Panc1 (cell line): Measurements from ENCODE around the gene ATL2. TPM values are rescaled to one million over a fixed set of nuclear protein-coding genes. Genes with fewer than 3 reads are reported as not detected.
"Not testable (repeated sequence)": the region's sequence is repeated elsewhere in the genome, so short reads cannot be mapped to it uniquely, and the experiment has no call there.

Experiments used
- ATAC-seq: fragments of 200-7000 bp; cut with Tn5 transposase; 2 replicates; pipeline ENCODE4 v1.9.1; 2020; ENCODE audit warnings: mild to moderate bottlenecking, moderate library complexity
- BruUV-seq: library from RNA; stranded (reverse); fragments of 400-500 nt; replicated peaks from 2 replicates; lab custom pipeline; 2021; lab: Mats Ljungman, UMichigan
- CTCF ChIA-PET: fragments of 300-600 bp; sonication (Branson Sonifier 250); formaldehyde crosslinking; loops from one replicate; lab custom pipeline; 2022; ENCODE audit warnings: antibody characterized with exemption; lab: Charles Lee
- POLR2A ChIA-PET: fragments of 300-600 bp; sonication (Branson Sonifier 250); formaldehyde crosslinking; loops from one replicate; lab custom pipeline; 2022; ENCODE audit warnings: antibody characterized with exemption; lab: Charles Lee
- DNase-seq: peaks from one replicate; pipeline ENCODE4 v3.0.0-alpha.2; 2010; ENCODE audit warnings: low read depth, low spot score
- H3K27ac ChIP-seq: 2 replicates; pipeline ENCODE4 v1.5.1; 2011; ENCODE audit warnings: mild to moderate bottlenecking, low read length, inconsistent platforms
- H3K27me3 ChIP-seq: fragments of 200-500 bp; sonication (Bioruptor generic); 2 replicates; pipeline ENCODE4 v1.6.0; 2014; ENCODE audit warnings: low read length, inconsistent platforms; ENCODE audit not compliant: control insufficient read depth, insufficient read depth
- H3K36me3 ChIP-seq: fragments of 200-500 bp; sonication (Bioruptor generic); 2 replicates; pipeline ENCODE4 v1.5.1; 2014; ENCODE audit warnings: inconsistent platforms, mild to moderate bottlenecking, low read length, moderate library complexity; ENCODE audit not compliant: control insufficient read depth, insufficient read depth
- H3K4me1 ChIP-seq: 2 replicates; pipeline ENCODE4 v1.5.1; 2011; ENCODE audit warnings: inconsistent platforms, mild to moderate bottlenecking, low read length, moderate library complexity; ENCODE audit not compliant: control insufficient read depth, insufficient read depth
- H3K4me3 ChIP-seq, 2 experiments: 2 replicates each; pipeline ENCODE4 v1.5.1; 2011 to 2012; ENCODE audit warnings: low read depth in 2 of 2, low read length in 2 of 2, mild to moderate bottlenecking in 2 of 2, inconsistent platforms in 1 of 2, moderate library complexity in 1 of 2
- H3K9me3 ChIP-seq: fragments of 200-500 bp; sonication (Bioruptor generic); 2 replicates; pipeline ENCODE4 v1.5.1; 2014; ENCODE audit warnings: low read depth, mild to moderate bottlenecking, inconsistent platforms, low read length, moderate library complexity; ENCODE audit not compliant: control insufficient read depth, insufficient read depth
- CTCF ChIP-seq: fragments of 450-650 bp; IDR thresholded peaks from 2 replicates; pipeline ENCODE4 v1.5.1; 2017; ENCODE audit warnings: mild to moderate bottlenecking
- POLR2AphosphoS5 ChIP-seq: IDR thresholded peaks from 2 replicates; pipeline ENCODE4 v1.6.1; 2012; ENCODE audit warnings: mild to moderate bottlenecking, low read depth, low read length, moderate library complexity
- REST ChIP-seq, 2 experiments: IDR thresholded peaks; 2 replicates each; pipeline ENCODE4 v1.6.1; 2011 to 2012; ENCODE audit warnings: low read depth in 2 of 2, control low read depth in 1 of 2, low read length in 1 of 2, mild to moderate bottlenecking in 1 of 2, moderate library complexity in 1 of 2; ENCODE audit not compliant: insufficient read depth in 1 of 2
- SIN3A ChIP-seq: IDR thresholded peaks from 2 replicates; pipeline ENCODE4 v1.6.1; 2012; ENCODE audit warnings: low read depth, mild to moderate bottlenecking, low read length, moderate library complexity, borderline replicate concordance; ENCODE audit not compliant: insufficient read depth
- TCF7L2 ChIP-seq: IDR thresholded peaks from 2 replicates; pipeline ENCODE4 v1.6.1; 2011; ENCODE audit warnings: mild to moderate bottlenecking, low read depth, low read length, inconsistent platforms
- in situ Hi-C: cut with HindIII; loops from 2 replicates; pipeline ENCODE4 v1.10.0; 2016; ENCODE audit warnings: low sequenced_read_pairs, low pct_unique_long_range_greater_than_20kb
- intact Hi-C: fragments of 100-400 bp; cut with micrococcal nuclease; formaldehyde crosslinking; loops from one replicate; pipeline ENCODE4 v1.10.0; 2022; ENCODE audit not compliant: unreplicated experiment
- total RNA-seq: library from RNA; stranded (reverse); gene quantifications from one replicate; pipeline ENCODE4 v1.2.1, GENCODE V29; 2021; ENCODE audit not compliant: unreplicated experiment

The ATL2 gene
- total RNA-seq, 1 experiment from 2014 or later, result 78.7 TPM

- ChIA-PET CTCF (no interaction called here), POLR2A (no interaction called here)
- Histone ChIP-seq H3K4me1 (no peaks in the 10 kb centered on the region), H3K36me3 (no peaks in the 10 kb centered on the region), H3K9me3 (peaks cover 3% of the 10 kb centered on the region; the same call in 1 of the 2 replicates), H3K27me3 (no peaks in the 10 kb centered on the region; the same call in 1 of the 2 replicates), H3K4me3 (no peak overlapping the region), H3K27ac (no peak overlapping the region)
- DNase-seq (no peak), ATAC-seq (no peak)
- BruUV-seq, result no TSS peak
- intact Hi-C loops, result no loop called here
- in situ Hi-C loops, result no loop called here
- TF ChIP-seq POLR2AphosphoS5 (no peak), CTCF (no peak), REST (IDR thresholded peaks at IDR 0.05; ENCODE audit: insufficient read depth in 1 of 2, low read depth in 2 of 2, low read length in 1 of 2) (no peak), TCF7L2 (no peak), SIN3A (no peak)
Observed at GRCh38 chr2:38415728-38416291, 38.7 kb upstream of the ATL2 start.

- POLR2A ChIA-PET, result no interaction called here
- no peaks in the 10 kb centered on the region; the same call in 1 of the 2 replicates for H3K27me3 ChIP-seq
- H3K36me3 ChIP-seq, result no peaks in the 10 kb centered on the region
- peaks cover 3% of the 10 kb centered on the region; the same call in 1 of the 2 replicates for H3K9me3 ChIP-seq
- no peak for TF ChIP-seq SIN3A
- no peak for TF ChIP-seq POLR2AphosphoS5
- no peak for TF ChIP-seq CTCF
- TF ChIP-seq REST (IDR thresholded peaks at IDR 0.05; ENCODE audit: insufficient read depth in 1 of 2, low read depth in 2 of 2, low read length in 1 of 2), result no peak
- no peak for TF ChIP-seq TCF7L2
- intact Hi-C loops (no loop called here), in situ Hi-C loops (no loop called here)
- DNase-seq (no peak), ATAC-seq (no peak)
- no TSS peak for BruUV-seq
- no peak overlapping the region for H3K4me3 ChIP-seq
- CTCF ChIA-PET, result interaction anchor here (0.6 kb wide), 1 partner anchor 32 kb away, joined by 3 read pairs; no protein-coding TSS in a partner anchor
- H3K4me1 ChIP-seq, result no peaks in the 10 kb centered on the region
- H3K27ac ChIP-seq, result no peak overlapping the region
Observed at GRCh38 chr2:38415023-38415422, 38.0 kb upstream of the ATL2 start.

GRCh38 chr2:38412235-38412871 is 35.3 kb upstream of the ATL2 start:
- H3K4me1 ChIP-seq, DNase-seq, H3K27me3 ChIP-seq, POLR2A ChIA-PET, BruUV-seq, intact Hi-C loops, H3K27ac ChIP-seq, H3K9me3 ChIP-seq, CTCF ChIA-PET, ATAC-seq, in situ Hi-C loops, H3K36me3 ChIP-seq, H3K4me3 ChIP-seq: not testable (repeated sequence)
